H9 (cell line): ENCODE data around the gene STMN3. TPM values are rescaled to one million over a fixed set of nuclear protein-coding genes. Genes with fewer than 3 reads are reported as not detected.

Experiments
- DNase-seq: peaks from one replicate; pipeline ENCODE4 v3.0.0-alpha.2; 2017
- H2AFZ ChIP-seq: one replicate; pipeline ENCODE4 v1.6.1; 2013; ENCODE audit warnings: mild to moderate bottlenecking, low read length, control low read depth, moderate library complexity
- H2AK5ac ChIP-seq: 2 replicates; pipeline ENCODE4 v1.6.1; 2013; ENCODE audit warnings: low read length, control low read depth, mixed read lengths; ENCODE audit not compliant: insufficient read length
- H2BK120ac ChIP-seq: one replicate; pipeline ENCODE4 v1.6.1; 2013; ENCODE audit warnings: low read depth, mild to moderate bottlenecking, low read length, control low read depth, inconsistent platforms; ENCODE audit not compliant: poor library complexity, severe bottlenecking
- H2BK12ac ChIP-seq: 2 replicates; pipeline ENCODE4 v1.6.1; 2013; ENCODE audit warnings: low read length, control low read depth, mixed read lengths, low read depth; ENCODE audit not compliant: insufficient read length
- H2BK15ac ChIP-seq: 2 replicates; pipeline ENCODE4 v1.6.1; 2013; ENCODE audit warnings: low read depth, low read length, control low read depth
- H2BK20ac ChIP-seq: one replicate; pipeline ENCODE4 v1.6.1; 2013; ENCODE audit warnings: low read depth, mild to moderate bottlenecking, low read length, control low read depth, inconsistent platforms; ENCODE audit not compliant: poor library complexity, severe bottlenecking
- H2BK5ac ChIP-seq: 2 replicates; pipeline ENCODE4 v1.6.1; 2013; ENCODE audit warnings: low read length, control low read depth, mixed read lengths; ENCODE audit not compliant: insufficient read length
- H3K14ac ChIP-seq: 2 replicates; pipeline ENCODE4 v1.6.1; 2013; ENCODE audit warnings: low read length, control low read depth; ENCODE audit not compliant: insufficient read depth
- H3K18ac ChIP-seq: 2 replicates; pipeline ENCODE4 v1.6.1; 2013; ENCODE audit warnings: low read depth, mild to moderate bottlenecking, mixed read lengths, low read length, control low read depth; ENCODE audit not compliant: insufficient read length
- H3K23ac ChIP-seq: 2 replicates; pipeline ENCODE4 v1.6.1; 2013; ENCODE audit warnings: low read length, control low read depth, mixed read lengths, low read depth; ENCODE audit not compliant: insufficient read length
- H3K23me2 ChIP-seq: 2 replicates; pipeline ENCODE4 v1.6.1; 2013; ENCODE audit warnings: low read depth, mild to moderate bottlenecking, mixed read lengths, low read length, control low read depth; ENCODE audit not compliant: insufficient read length, poor library complexity, severe bottlenecking
- H3K27ac ChIP-seq: 2 replicates; pipeline ENCODE4 v1.5.1; 2013; ENCODE audit warnings: low read length, control low read depth, mixed read lengths, low read depth; ENCODE audit not compliant: insufficient read length
- H3K27me3 ChIP-seq: 2 replicates; pipeline ENCODE4 v1.6.1; 2013; ENCODE audit warnings: low read length, control low read depth, inconsistent platforms; ENCODE audit not compliant: insufficient read depth
- H3K4ac ChIP-seq: 2 replicates; pipeline ENCODE4 v1.6.1; 2013; ENCODE audit warnings: low read depth, mild to moderate bottlenecking, control low read depth, inconsistent platforms, low read length, moderate library complexity
- H3K4me1 ChIP-seq: 2 replicates; pipeline ENCODE4 v1.6.1; 2013; ENCODE audit warnings: low read length, control low read depth, inconsistent platforms; ENCODE audit not compliant: insufficient read depth
- H3K4me2 ChIP-seq: 2 replicates; pipeline ENCODE4 v1.6.1; 2013; ENCODE audit warnings: low read length, control low read depth, mixed read lengths; ENCODE audit not compliant: insufficient read length, insufficient read depth
- H3K56ac ChIP-seq: 2 replicates; pipeline ENCODE4 v1.6.1; 2013; ENCODE audit warnings: low read depth, mild to moderate bottlenecking, mixed read lengths, low read length, control low read depth; ENCODE audit not compliant: insufficient read length
- H3K79me1 ChIP-seq: 2 replicates; pipeline ENCODE4 v1.6.1; 2013; ENCODE audit warnings: low read depth, mild to moderate bottlenecking, moderate library complexity, low read length, control low read depth, inconsistent platforms; ENCODE audit not compliant: insufficient read depth, poor library complexity, severe bottlenecking
- H3K79me2 ChIP-seq: 2 replicates; pipeline ENCODE4 v1.6.1; 2013; ENCODE audit warnings: low read length, control low read depth, inconsistent platforms; ENCODE audit not compliant: insufficient read depth
- H3K9ac ChIP-seq: 2 replicates; pipeline ENCODE4 v1.6.1; 2013; ENCODE audit warnings: low read length, control low read depth, mixed read lengths; ENCODE audit not compliant: insufficient read length; ENCODE audit errors: extremely low read depth
- H3K9me3 ChIP-seq: one replicate; pipeline ENCODE4 v1.6.1; 2013; ENCODE audit warnings: low read depth, low read length, inconsistent platforms; ENCODE audit not compliant: control insufficient read depth
- H3T11ph ChIP-seq: one replicate; pipeline ENCODE4 v1.6.1; 2013; ENCODE audit warnings: mild to moderate bottlenecking, low read length, control low read depth, inconsistent platforms
- H4K20me1 ChIP-seq: one replicate; pipeline ENCODE4 v1.6.1; 2013; ENCODE audit not compliant: control insufficient read depth, insufficient read length, insufficient read depth
- H4K5ac ChIP-seq: 2 replicates; pipeline ENCODE4 v1.6.1; 2013; ENCODE audit warnings: low read depth, mild to moderate bottlenecking, mixed read lengths, low read length, control low read depth; ENCODE audit not compliant: insufficient read length
- H4K8ac ChIP-seq: replicated peaks from 2 replicates; pipeline ENCODE4 v1.6.1; 2013; ENCODE audit warnings: low read length, control low read depth, mixed read lengths, low read depth; ENCODE audit not compliant: insufficient read length
- H4K91ac ChIP-seq: 2 replicates; pipeline ENCODE4 v1.6.1; 2013; ENCODE audit warnings: low read depth, mild to moderate bottlenecking, moderate library complexity, mixed read lengths, low read length, control low read depth; ENCODE audit not compliant: insufficient read length
- H3K27ac Mint-ChIP-seq, 3 experiments: 2 replicates in 2 of 3; 3 replicates in 1 of 3; pipeline ENCODE4 v1.8.0; 2020 to 2021; ENCODE audit warnings: mixed read lengths in 3 of 3, mild to moderate bottlenecking in 1 of 3, moderate library complexity in 1 of 3
- H3K27me3 Mint-ChIP-seq: 2 replicates; pipeline ENCODE4 v1.8.0; 2021; ENCODE audit warnings: low read depth, mild to moderate bottlenecking, moderate library complexity, mixed read lengths
- H3K36me3 Mint-ChIP-seq, 3 experiments: 2 replicates in 2 of 3; 3 replicates in 1 of 3; pipeline ENCODE4 v1.8.0; 2020 to 2021; ENCODE audit warnings: low read depth in 3 of 3, mixed read lengths in 3 of 3; ENCODE audit not compliant: insufficient read depth in 1 of 3
- H3K4me1 Mint-ChIP-seq, 2 experiments: 2 replicates each; pipeline ENCODE4 v1.8.0; 2020; ENCODE audit warnings: mixed read lengths in 2 of 2
- H3K4me3 Mint-ChIP-seq, 2 experiments: 2 replicates in 1 of 2; 3 replicates in 1 of 2; pipeline ENCODE4 v1.8.0; 2020 to 2021; ENCODE audit warnings: mild to moderate bottlenecking in 2 of 2, mixed read lengths in 2 of 2, moderate library complexity in 1 of 2
- H3K9me3 Mint-ChIP-seq, 2 experiments: 2 replicates in 1 of 2; 3 replicates in 1 of 2; pipeline ENCODE4 v1.8.0; 2020; ENCODE audit warnings: mild to moderate bottlenecking in 2 of 2, mixed read lengths in 2 of 2, moderate library complexity in 1 of 2
- WGBS: extraction: QIAGEN DNeasy Blood & Tissue Kit; methylation state at CpG from one replicate; pipeline ENCODE4 v1.1.7; 2013; ENCODE audit warnings: missing lambda C conversion rate, low lambda C conversion rate, mixed read lengths; ENCODE audit not compliant: insufficient read length; ENCODE audit errors: extremely low coverage; 5-methylcytosine and 5-hydroxymethylcytosine counted together
- total RNA-seq: library from RNA; stranded (reverse); gene quantifications from 2 replicates; pipeline ENCODE4 v1.2.1, GENCODE V29; 2021
- TF ChIP-seq, protein P1 (sequence below): fragments of 200-600 bp; sonication (generic); conservative IDR thresholded peaks from 3 replicates; pipeline ENCODE4 v1.8.0; 2021; ENCODE audit warnings: antibody characterized with exemption, mild to moderate bottlenecking

The STMN3 gene
- total RNA-seq, 1 experiment from 2014 or later: 54.0 TPM

- no peaks in the 10 kb centered on the region for H3K27me3 ChIP-seq
- no peak overlapping the region for H3K14ac ChIP-seq
- H3K4me2 ChIP-seq: no peak overlapping the region
- H3K56ac ChIP-seq: no peak overlapping the region
- H3K27me3 Mint-ChIP-seq: peaks cover 6% of the 10 kb centered on the region
- no peak overlapping the region for H2BK5ac ChIP-seq
- H3K79me2 ChIP-seq: no peaks in the 10 kb centered on the region
- no peak overlapping the region for H3K27ac Mint-ChIP-seq
- H3K4me3 Mint-ChIP-seq: no peak overlapping the region
- no peak overlapping the region for H4K5ac ChIP-seq
- WGBS: no CpG with 5 or more reads among the region's 37 CpGs
- peaks cover 4% of the 10 kb centered on the region for H3K23me2 ChIP-seq
- H2BK15ac ChIP-seq: no peak overlapping the region
- peaks cover 3 to 5% of the 10 kb centered on the region in 2 experiments; a peak in 3 of 5 replicates for H3K9me3 Mint-ChIP-seq
- peaks cover 14 to 20% (median 17%) of the 10 kb centered on the region in 3 experiments; a peak in 6 of 7 replicates for H3K36me3 Mint-ChIP-seq
- H3K9ac ChIP-seq: no peak overlapping the region
- H3K9me3 ChIP-seq: no peaks in the 10 kb centered on the region
- H3T11ph ChIP-seq: no peak overlapping the region
- no peak overlapping the region for H3K4ac ChIP-seq
- H2AFZ ChIP-seq: no peak overlapping the region
- no peaks in the 10 kb centered on the region for H3K79me1 ChIP-seq
- no peak overlapping the region for H3K27ac ChIP-seq
- H4K91ac ChIP-seq: no peak overlapping the region
- no peak overlapping the region for H2BK120ac ChIP-seq
- H4K8ac ChIP-seq: no peak overlapping the region
- H4K20me1 ChIP-seq: no peaks in the 10 kb centered on the region
- H2BK20ac ChIP-seq: no peak overlapping the region
- H3K23ac ChIP-seq: no peak overlapping the region
- no peak for DNase-seq
- peaks cover 2 to 10% of the 10 kb centered on the region in 2 experiments for H3K4me1 Mint-ChIP-seq
- no peaks in the 10 kb centered on the region for H3K4me1 ChIP-seq
- TF ChIP-seq, protein P1, sequence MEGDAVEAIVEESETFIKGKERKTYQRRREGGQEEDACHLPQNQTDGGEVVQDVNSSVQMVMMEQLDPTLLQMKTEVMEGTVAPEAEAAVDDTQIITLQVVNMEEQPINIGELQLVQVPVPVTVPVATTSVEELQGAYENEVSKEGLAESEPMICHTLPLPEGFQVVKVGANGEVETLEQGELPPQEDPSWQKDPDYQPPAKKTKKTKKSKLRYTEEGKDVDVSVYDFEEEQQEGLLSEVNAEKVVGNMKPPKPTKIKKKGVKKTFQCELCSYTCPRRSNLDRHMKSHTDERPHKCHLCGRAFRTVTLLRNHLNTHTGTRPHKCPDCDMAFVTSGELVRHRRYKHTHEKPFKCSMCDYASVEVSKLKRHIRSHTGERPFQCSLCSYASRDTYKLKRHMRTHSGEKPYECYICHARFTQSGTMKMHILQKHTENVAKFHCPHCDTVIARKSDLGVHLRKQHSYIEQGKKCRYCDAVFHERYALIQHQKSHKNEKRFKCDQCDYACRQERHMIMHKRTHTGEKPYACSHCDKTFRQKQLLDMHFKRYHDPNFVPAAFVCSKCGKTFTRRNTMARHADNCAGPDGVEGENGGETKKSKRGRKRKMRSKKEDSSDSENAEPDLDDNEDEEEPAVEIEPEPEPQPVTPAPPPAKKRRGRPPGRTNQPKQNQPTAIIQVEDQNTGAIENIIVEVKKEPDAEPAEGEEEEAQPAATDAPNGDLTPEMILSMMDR: no peak
- H3K18ac ChIP-seq: no peak overlapping the region
- H2AK5ac ChIP-seq: no peak overlapping the region
- H2BK12ac ChIP-seq: no peak overlapping the region
Observed at GRCh38 chr20:63694584-63695423, 41.6 kb upstream of the STMN3 start.
